ENCODE measurements around the gene HIPK2. TPM values are rescaled to one million over a fixed set of nuclear protein-coding genes. Genes with fewer than 3 reads are reported as not detected.
"Not testable (repeated sequence)": the region's sequence is repeated elsewhere in the genome, so short reads cannot be mapped to it uniquely, and the experiment has no call there.

The HIPK2 gene
- total and polyA plus RNA-seq, 10 of the 15 experiments (the other 5 are each of a cell fraction or from before 2014, with no cell fraction given) = 1.7 to 39.0 (median 9.4) TPM

GRCh38 chr7:139557857-139558581 is 219.8 kb downstream of the HIPK2 start:
- no peaks in the 10 kb centered on the region for H3K79me2 ChIP-seq (ENCODE audit: control insufficient read depth, insufficient read depth, low read length)
- H3K9ac ChIP-seq (ENCODE audit: control insufficient read depth, insufficient read depth, low read length) = no peak overlapping the region
- TF ChIP-seq ETV6 (conservative IDR thresholded peaks at IDR 0.05 in 1 of 2, IDR thresholded peaks at IDR 0.05 in 1 of 2; ENCODE audit: borderline replicate concordance in 1 of 2, low read depth in 1 of 2) = no peak
- no peak for TF ChIP-seq CHD2 (IDR thresholded peaks at IDR 0.05; ENCODE audit: borderline replicate concordance, low read depth, low read length)
- no peak for TF ChIP-seq CHD4 (IDR thresholded peaks at IDR 0.05)
- no peak for TF ChIP-seq SREBF2 (IDR thresholded peaks at IDR 0.05; ENCODE audit: low read length)
- TF ChIP-seq MTA3 (IDR thresholded peaks at IDR 0.05; ENCODE audit: borderline replicate concordance, low read length) = no peak
- TF ChIP-seq SUPT20H (IDR thresholded peaks at IDR 0.05; ENCODE audit: borderline replicate concordance, control insufficient read depth, low read depth, low read length) = no peak
- no peak for TF ChIP-seq NRF1 (conservative IDR thresholded peaks at IDR 0.05; ENCODE audit: low read depth, low read length)
- no peak for TF ChIP-seq CUX1 (IDR thresholded peaks at IDR 0.05; ENCODE audit: insufficient replicate concordance, low read depth, low read length)
- intact Hi-C loops (cut with micrococcal nuclease; ENCODE audit: unreplicated experiment) (no loop called here), in situ Hi-C loops (cut with MboI) (no loop called here)
- POLR2A ChIA-PET = no interaction called here
- no peak overlapping the region for H3K4me2 ChIP-seq (ENCODE audit: control insufficient read depth, insufficient read depth)
- no peak for DNase-seq (ENCODE audit: low read depth, low spot score)
- H3K4me1 ChIP-seq (ENCODE audit: control insufficient read depth, insufficient read depth, low read length) = no peaks in the 10 kb centered on the region
- H3K27me3 ChIP-seq (replicated peaks in 1 of 2; ENCODE audit: control insufficient read depth in 2 of 2, insufficient read depth in 2 of 2, low read length in 1 of 2) = no peaks in the 10 kb centered on the region
- no peak for ATAC-seq
- no TSS peak for BruUV-seq (replicated peaks)
- no peak overlapping the region for H3K4me3 ChIP-seq
- no peak for FAIRE-seq
- H2AFZ ChIP-seq (ENCODE audit: control insufficient read depth, low read depth, low read length) = no peak overlapping the region
- WGBS (ENCODE audit: insufficient coverage, insufficient replicate concordance, low lambda C conversion rate, missing lambda C conversion rate) = 75% methylated on average over 8 of the region's 8 CpGs
- SMC1A ChIA-PET (ENCODE audit: uncharacterized antibody, unreplicated experiment) = interaction anchor here (0.9 kb wide), 1 partner anchor 10 kb away, joined by 3 read pairs; no protein-coding TSS in a partner anchor
- H3K9me3 ChIP-seq (replicated peaks; ENCODE audit: control insufficient read depth, insufficient read depth, low read length) = no peaks in the 10 kb centered on the region; the same call in 2 of the 3 replicates
- RAD21 ChIA-PET (ENCODE audit: unreplicated experiment) = no interaction called here
- no peaks in the 10 kb centered on the region for H4K20me1 ChIP-seq (ENCODE audit: control insufficient read depth, insufficient read depth)
- CTCF ChIA-PET = interaction anchor here (1.4 kb wide), 1 partner anchor 12 kb away, joined by 4 read pairs; no protein-coding TSS in a partner anchor
- no peak overlapping the region for H3K27ac ChIP-seq (ENCODE audit: control insufficient read depth, insufficient read depth)
- no peaks in the 10 kb centered on the region for H3K36me3 ChIP-seq (ENCODE audit: control insufficient read depth in 2 of 2, insufficient read depth in 2 of 2, low read length in 1 of 2)

DNA sequence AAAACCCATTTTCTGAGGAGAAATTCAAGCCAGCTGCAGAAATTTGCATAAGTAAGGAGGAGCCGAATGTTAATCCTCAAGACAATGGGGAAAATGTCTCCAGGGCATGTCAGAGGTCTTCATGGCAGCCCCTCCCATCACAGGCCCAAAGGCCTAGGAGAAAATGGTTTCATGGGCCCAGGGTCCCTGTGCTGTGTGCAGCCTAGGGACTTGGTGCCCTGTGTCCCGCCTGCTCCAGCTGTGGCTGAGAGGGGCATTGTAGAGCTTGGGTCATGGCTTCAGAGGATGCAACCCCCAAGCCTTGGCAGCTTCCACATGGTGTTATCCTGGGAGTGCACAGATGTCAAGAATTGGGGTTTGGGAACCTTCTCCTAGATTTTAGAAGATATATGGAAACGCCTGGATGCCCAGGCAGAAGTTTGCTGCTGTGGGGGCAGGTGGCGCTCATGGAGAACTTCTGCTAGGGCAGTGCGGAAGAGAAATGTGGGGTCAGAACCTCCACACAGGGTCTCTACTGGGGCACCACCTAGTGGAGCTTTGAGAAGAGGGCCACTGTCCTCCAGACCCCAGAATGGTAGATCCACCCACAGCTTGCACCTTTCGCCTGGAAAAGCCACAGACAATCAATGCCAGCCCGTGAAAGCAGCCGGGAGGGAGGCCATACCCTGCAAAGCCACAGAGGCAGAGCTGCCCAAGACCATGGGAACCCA is 223.7 kb downstream of the HIPK2 start:
- DNase-seq (ENCODE audit: low read depth, low spot score); H4K20me1 ChIP-seq (ENCODE audit: control insufficient read depth, insufficient read depth); intact Hi-C loops (cut with micrococcal nuclease; ENCODE audit: unreplicated experiment); H3K4me1 ChIP-seq (ENCODE audit: control insufficient read depth, insufficient read depth, low read length); H3K79me2 ChIP-seq (ENCODE audit: control insufficient read depth, insufficient read depth, low read length); ATAC-seq; H3K27me3 ChIP-seq (replicated peaks in 1 of 2; ENCODE audit: control insufficient read depth in 2 of 2, insufficient read depth in 2 of 2, low read length in 1 of 2); H3K36me3 ChIP-seq (ENCODE audit: control insufficient read depth in 2 of 2, insufficient read depth in 2 of 2, low read length in 1 of 2); H3K9me3 ChIP-seq (replicated peaks; ENCODE audit: control insufficient read depth, insufficient read depth, low read length); FAIRE-seq; H2AFZ ChIP-seq (ENCODE audit: control insufficient read depth, low read depth, low read length); in situ Hi-C loops (cut with MboI); RAD21 ChIA-PET (ENCODE audit: unreplicated experiment); H3K9ac ChIP-seq (ENCODE audit: control insufficient read depth, insufficient read depth, low read length); H3K27ac ChIP-seq (ENCODE audit: control insufficient read depth, insufficient read depth); SMC1A ChIA-PET (ENCODE audit: uncharacterized antibody, unreplicated experiment); H3K4me3 ChIP-seq; H3K4me2 ChIP-seq (ENCODE audit: control insufficient read depth, insufficient read depth); BruUV-seq (replicated peaks); POLR2A ChIA-PET: not testable (repeated sequence)
- CTCF ChIA-PET = interaction anchor here (0.7 to 1.6 kb wide), 2 partner anchors 9 to 616 kb away, joined by 4 read pairs; no protein-coding TSS in a partner anchor
- WGBS (ENCODE audit: insufficient coverage, insufficient replicate concordance, low lambda C conversion rate, missing lambda C conversion rate) = 49% methylated on average over 8 of the region's 8 CpGs

Measured in GM12878 (cell line).